K562 (cell line): ENCODE data around the gene PET100. TPM values are rescaled to one million over a fixed set of nuclear protein-coding genes. Genes with fewer than 3 reads are reported as not detected.

ENCODE experiments used
- ATAC-seq: fragments of 200-7000 bp; cut with Tn5 transposase; 3 replicates; pipeline ENCODE4 v1.9.1; 2020; ENCODE audit warnings: moderate library complexity
- BruUV-seq: library from RNA; stranded (reverse); fragments of 400-500 nt; replicated peaks from 2 replicates; lab custom pipeline; 2021; lab: Mats Ljungman, UMichigan
- CTCF ChIA-PET: fragments of 300-600 bp; formaldehyde crosslinking; extraction: SDS; loops from one replicate; lab custom pipeline; 2021; ENCODE audit warnings: low intra/inter-chr PET ratio; lab: Yijun Ruan, JAX
- POLR2A ChIA-PET: fragments of 300-600, 350-650 bp; sonication (Branson Sonifier 250); formaldehyde crosslinking; extraction: SDS; loops from one replicate; lab custom pipeline; 2021; ENCODE audit warnings: antibody characterized with exemption, inconsistent platforms; lab: Yijun Ruan, JAX
- DNase-seq, 4 experiments: peaks; one replicate each; pipeline versions ENCODE4 v3.0.0 to v3.0.0-alpha.2; 2011 to 2018; ENCODE audit warnings: low spot score in 3 of 4, mixed read lengths in 3 of 4; ENCODE audit errors: extremely low read depth in 1 of 4
- FAIRE-seq: peaks from 2 replicates; lab custom pipeline; 2011; peaks lifted over from hg19 to GRCh38; lab: Jason Lieb, UNC
- H2AFZ ChIP-seq: 2 replicates; pipeline ENCODE4 v1.6.0; 2011; ENCODE audit warnings: low read depth, low read length, control low read depth, inconsistent platforms
- H3K27ac ChIP-seq: fragments of 200-600 bp; 3 replicates; pipeline ENCODE4 v1.8.0; 2011; ENCODE audit warnings: low read depth, mild to moderate bottlenecking, control low read depth, inconsistent platforms, low read length, moderate library complexity, mixed read lengths; ENCODE audit errors: extremely low read depth
- H3K27me3 ChIP-seq, 2 experiments: fragments of 300-600 bp in 1 of 2; 2 replicates in 1 of 2; 3 replicates in 1 of 2; pipeline versions ENCODE4 v1.6.0 to v1.8.0; 2011; ENCODE audit warnings: inconsistent platforms in 2 of 2, low read length in 2 of 2, mild to moderate bottlenecking in 1 of 2, mixed read lengths in 1 of 2, moderate library complexity in 1 of 2; ENCODE audit not compliant: control insufficient read depth in 2 of 2, insufficient read depth in 2 of 2
- H3K36me3 ChIP-seq: fragments of 300-600 bp; 3 replicates; pipeline ENCODE4 v1.8.0; 2011; ENCODE audit warnings: mild to moderate bottlenecking, low read length, inconsistent platforms; ENCODE audit not compliant: control insufficient read depth, insufficient read depth
- H3K4me1 ChIP-seq, 2 experiments: fragments of 200-600 bp in 1 of 2; replicated peaks in 1 of 2; 2 replicates in 1 of 2; 3 replicates in 1 of 2; pipeline versions ENCODE4 v1.5.1 to v1.8.0; 2011; ENCODE audit warnings: inconsistent platforms in 2 of 2, low read length in 2 of 2, mild to moderate bottlenecking in 1 of 2, mixed read lengths in 1 of 2, moderate library complexity in 1 of 2; ENCODE audit not compliant: control insufficient read depth in 2 of 2, insufficient read depth in 2 of 2
- H3K4me2 ChIP-seq: 2 replicates; pipeline ENCODE4 v1.6.1; 2011; ENCODE audit warnings: low read length, control low read depth, inconsistent platforms, mixed read lengths; ENCODE audit not compliant: insufficient read depth
- H3K4me3 ChIP-seq: fragments of 200-600 bp; sonication (generic), shearing (Covaris generic); 2 replicates; pipeline ENCODE4 v1.5.1; 2016; ENCODE audit warnings: control low read depth, inconsistent platforms
- H3K79me2 ChIP-seq: fragments of 200-600 bp; 3 replicates; pipeline ENCODE4 v1.8.0; 2011; ENCODE audit warnings: low read length, inconsistent platforms; ENCODE audit not compliant: control insufficient read depth, insufficient read depth
- H3K9ac ChIP-seq, 2 experiments: 2 replicates each; pipeline versions ENCODE4 v1.6.0 to v1.6.1; 2011; ENCODE audit warnings: low read depth in 2 of 2, low read length in 2 of 2, control low read depth in 1 of 2, inconsistent platforms in 1 of 2, mild to moderate bottlenecking in 1 of 2, mixed read lengths in 1 of 2; ENCODE audit not compliant: insufficient read depth in 1 of 2
- H3K9me1 ChIP-seq: one replicate; pipeline ENCODE4 v1.6.0; 2011; ENCODE audit warnings: inconsistent platforms, mild to moderate bottlenecking, low read length, moderate library complexity; ENCODE audit not compliant: control insufficient read depth, insufficient read depth
- H3K9me3 ChIP-seq: replicated peaks from 2 replicates; pipeline ENCODE4 v1.5.1; 2011; ENCODE audit warnings: low read depth, low read length, inconsistent platforms; ENCODE audit not compliant: control insufficient read depth, insufficient read depth
- H4K20me1 ChIP-seq: replicated peaks from 2 replicates; pipeline ENCODE4 v1.6.1; 2011; ENCODE audit warnings: low read length, inconsistent platforms, mixed read lengths; ENCODE audit not compliant: control insufficient read depth, insufficient read depth
- CC2D1A ChIP-seq: fragments of 450-650 bp; IDR thresholded peaks from 2 replicates; pipeline ENCODE4 v1.6.1; 2017; ENCODE audit warnings: mild to moderate bottlenecking
- CHCHD3 ChIP-seq: fragments of 250-450 bp; sonication (Bioruptor Pico); IDR thresholded peaks from 2 replicates; pipeline ENCODE4 v2.1.2; 2022; ENCODE audit warnings: mild to moderate bottlenecking
- DNMT1 ChIP-seq: fragments of 450-650 bp; IDR thresholded peaks from 2 replicates; pipeline ENCODE4 v1.6.1; 2016; ENCODE audit warnings: antibody characterized with exemption, mild to moderate bottlenecking
- ELF2 ChIP-seq: fragments of 250-450 bp; sonication (Bioruptor Pico); IDR thresholded peaks from 2 replicates; pipeline ENCODE4 v1.5.0; 2021; ENCODE audit warnings: mild to moderate bottlenecking
- ERF ChIP-seq: fragments of 450-650 bp; formaldehyde crosslinking; IDR thresholded peaks from 2 replicates; pipeline ENCODE4 v1.4.0; 2020; ENCODE audit warnings: mild to moderate bottlenecking, mixed read lengths
- NBN ChIP-seq: fragments of 450-650 bp; IDR thresholded peaks from 2 replicates; pipeline ENCODE4 v1.6.1; 2016; ENCODE audit warnings: low read depth, mild to moderate bottlenecking
- POLR2B ChIP-seq: fragments of 450-650 bp; IDR thresholded peaks from 2 replicates; pipeline ENCODE4 v1.6.1; 2018; ENCODE audit warnings: low read depth; ENCODE audit not compliant: partially characterized antibody
- POLR2H ChIP-seq: IDR thresholded peaks from 2 replicates; pipeline ENCODE4 v1.6.1; 2016; ENCODE audit warnings: missing genetic modification characterization, low read depth, mild to moderate bottlenecking, control low read depth, missing compliant biosample characterization, moderate library complexity
- PTBP1 ChIP-seq: fragments of 200-400 bp; formaldehyde crosslinking; IDR thresholded peaks from 2 replicates; pipeline ENCODE4 v1.6.1; 2017; ENCODE audit warnings: low read depth, low read length
- SMARCC2 ChIP-seq: fragments of 450-650 bp; IDR thresholded peaks from 2 replicates; pipeline ENCODE4 v1.6.1; 2017; ENCODE audit warnings: antibody characterized with exemption, moderate library complexity, mild to moderate bottlenecking, low read depth
- TARDBP ChIP-seq: fragments of 450-650 bp; IDR thresholded peaks from 2 replicates; pipeline ENCODE4 v1.6.1; 2016
- WGBS: fragments of 100-300 bp; shearing (Covaris generic); methylation state at CpG from one replicate; pipeline ENCODE4 v1.1.6; 2016; ENCODE audit warnings: low coverage, mixed read lengths; ENCODE audit not compliant: insufficient coverage; ENCODE audit errors: missing lambda C conversion rate; 5-methylcytosine and 5-hydroxymethylcytosine counted together
- in situ Hi-C: fragments of 300-500 bp; cut with MboI; formaldehyde crosslinking; loops from 4 replicates; pipeline ENCODE4 v1.15.0; 2018; ENCODE audit warnings: inconsistent platforms, mixed read lengths
- intact Hi-C: fragments of 100-400 bp; cut with micrococcal nuclease; formaldehyde crosslinking; loops from 2 replicates; pipeline ENCODE4 v1.14.2; 2022
- polyA plus RNA-seq, 8 experiments: library from polyadenylated mRNA; depleted of rRNA in 4 of 8; stranded (reverse) in 5 of 8; unstranded in 3 of 8; fragments of >200 nt; fragmentation: Nextera tagmentation in 2 of 8; fragmentation: Illumina TruSeq in 1 of 8; extraction: Ambion mirVana in 2 of 8; extraction: Trizol in 1 of 8; gene quantifications; 2 replicates each; pipeline versions ENCODE4 v1.2.1 to v1.2.3, GENCODE V29; 2011 to 2014; ENCODE audit warnings: inconsistent platforms in 1 of 8, missing spikeins in 1 of 8
- total RNA-seq, 7 experiments: library from RNA; depleted of rRNA in 6 of 7; stranded (reverse); fragments of >200 nt in 6 of 7; fragmentation: Illumina TruSeq in 2 of 7; extraction: Trizol in 2 of 7; gene quantifications; 2 replicates each; pipeline versions ENCODE4 v1.2.1 to v1.2.3, GENCODE V29; 2011 to 2021; ENCODE audit warnings: low replicate concordance in 1 of 7
- TF ChIP-seq, protein P1 (sequence below): sonication (generic); formaldehyde crosslinking; IDR thresholded peaks from 2 replicates; pipeline ENCODE4 v1.9.0; 2022; ENCODE audit warnings: mild to moderate bottlenecking, missing genetic modification reagents
- TF ChIP-seq, protein P2 (sequence below): IDR thresholded peaks from 2 replicates; pipeline ENCODE4 v1.6.1; 2012; ENCODE audit warnings: low read depth, low read length, improper control_type of control experiment, borderline replicate concordance

The PET100 gene
- total and polyA plus RNA-seq, 9 of the 15 experiments (the other 6 are each of a cell fraction or from before 2014, with no cell fraction given) = 62.3 to 351 (median 98.3) TPM

DNA sequence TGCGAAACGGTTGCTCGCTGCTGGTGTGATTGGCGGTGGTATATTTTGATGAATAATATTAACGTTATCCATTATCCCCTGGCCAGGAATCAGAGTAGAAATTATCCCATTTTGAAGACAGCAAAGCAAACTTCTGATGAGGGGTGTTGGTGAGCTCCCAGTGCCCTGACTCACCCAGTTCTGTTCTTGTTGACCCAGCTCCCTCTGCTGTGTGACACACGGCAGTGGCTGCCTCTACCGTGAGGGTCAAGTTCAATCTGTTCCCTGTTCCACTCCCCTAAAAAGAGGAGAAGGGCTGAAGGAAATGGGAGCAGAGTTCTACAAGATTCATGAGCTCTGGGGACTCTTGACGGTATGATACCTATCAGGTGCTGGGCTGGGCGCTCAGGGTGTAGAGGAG lies 31.9 kb upstream of the PET100 start:
- Histone ChIP-seq H3K4me3 (no peak overlapping the region), H3K9me3 (0 out of 2 replicates have a peak, but pooled peaks cover 1% of the 10 kb centered on the region), H4K20me1 (0 out of 2 replicates have a peak, but pooled peaks cover 5% of the 10 kb centered on the region), H3K4me2 (no peak overlapping the region), H3K79me2 (no peaks in the 10 kb centered on the region), H3K9ac (no peak overlapping the region), H3K36me3 (no peaks in the 10 kb centered on the region), H3K27me3 (peaks cover 21 to 42% of the 10 kb centered on the region in 2 experiments; a peak in 4 of 5 replicates), H3K4me1 (peaks cover 0 to 14% of the 10 kb centered on the region in 2 experiments; a peak in 3 of 5 replicates), H2AFZ (no peak overlapping the region), H3K27ac (no peak overlapping the region), H3K9me1 (no peaks in the 10 kb centered on the region)
- 39% methylated on average over 9 of the region's 9 CpGs for WGBS
- ChIA-PET POLR2A (interaction anchor here (0.6 to 1.4 kb wide), 5 partner anchors 17 to 271 kb away, joined by 3 to 4 read pairs (median 3); no protein-coding TSS in a partner anchor), CTCF (no interaction called here)
- BruUV-seq = no TSS peak
- DNase-seq (no peak), FAIRE-seq (no peak), ATAC-seq (no peak)
- intact Hi-C loops (no loop called here), in situ Hi-C loops (no loop called here)
- TF ChIP-seq POLR2H (no peak), TARDBP (no peak), CC2D1A (no peak), CHCHD3 (CRISPR knock-in tag) (no peak), ERF (CRISPR knock-in tag) (no peak), ELF2 (CRISPR knock-in tag) (no peak), DNMT1 (no peak), NBN (no peak), PTBP1 (no peak), SMARCC2 (no peak), POLR2B (no peak)
- TF ChIP-seq, protein P1, sequence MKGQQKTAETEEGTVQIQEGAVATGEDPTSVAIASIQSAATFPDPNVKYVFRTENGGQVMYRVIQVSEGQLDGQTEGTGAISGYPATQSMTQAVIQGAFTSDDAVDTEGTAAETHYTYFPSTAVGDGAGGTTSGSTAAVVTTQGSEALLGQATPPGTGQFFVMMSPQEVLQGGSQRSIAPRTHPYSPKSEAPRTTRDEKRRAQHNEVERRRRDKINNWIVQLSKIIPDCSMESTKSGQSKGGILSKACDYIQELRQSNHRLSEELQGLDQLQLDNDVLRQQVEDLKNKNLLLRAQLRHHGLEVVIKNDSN (CRISPR knock-in tag) = no peak
- TF ChIP-seq, protein P2, sequence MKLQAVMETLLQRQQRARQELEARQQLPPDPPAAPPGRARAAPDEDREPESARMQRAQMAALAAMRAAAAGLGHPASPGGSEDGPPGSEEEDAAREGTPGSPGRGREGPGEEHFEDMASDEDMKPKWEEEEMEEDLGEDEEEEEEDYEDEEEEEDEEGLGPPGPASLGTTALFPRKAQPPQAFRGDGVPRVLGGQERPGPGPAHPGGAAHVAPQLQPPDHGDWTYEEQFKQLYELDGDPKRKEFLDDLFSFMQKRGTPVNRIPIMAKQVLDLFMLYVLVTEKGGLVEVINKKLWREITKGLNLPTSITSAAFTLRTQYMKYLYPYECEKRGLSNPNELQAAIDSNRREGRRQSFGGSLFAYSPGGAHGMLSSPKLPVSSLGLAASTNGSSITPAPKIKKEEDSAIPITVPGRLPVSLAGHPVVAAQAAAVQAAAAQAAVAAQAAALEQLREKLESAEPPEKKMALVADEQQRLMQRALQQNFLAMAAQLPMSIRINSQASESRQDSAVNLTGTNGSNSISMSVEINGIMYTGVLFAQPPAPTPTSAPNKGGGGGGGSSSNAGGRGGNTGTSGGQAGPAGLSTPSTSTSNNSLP = no peak
